ENCODE results near the gene TNN.

The TNN gene

GRCh38 chr1:175024773-175025172 lies 42.9 kb upstream of the TNN start:
- Histone ChIP-seq H2AFZ (ENCODE audit: low read depth, low read length) (no peak overlapping the region), H2BK120ac (ENCODE audit: low read depth, low read length) (no peak overlapping the region), H4K8ac (ENCODE audit: low read length) (no peak overlapping the region), H4K91ac (ENCODE audit: low read length) (no peak overlapping the region), H3K4me2 (ENCODE audit: low read length, poor library complexity, severe bottlenecking) (no peak overlapping the region), H3K18ac (ENCODE audit: low read depth in 1 of 2, low read length in 2 of 2) (no peak overlapping the region), H3K9ac (ENCODE audit: low read length) (no peak overlapping the region), H3K4ac (ENCODE audit: low read depth in 1 of 2, low read length in 2 of 2) (no peak overlapping the region), H3K9me3 (ENCODE audit: control insufficient read depth, low read length) (no peaks in the 10 kb centered on the region), H3K23ac (ENCODE audit: low read length in 2 of 2) (no peak overlapping the region), H3K36me3 (ENCODE audit: control insufficient read depth in 1 of 2, insufficient read depth in 2 of 2, low read depth in 1 of 2, low read length in 2 of 2) (peaks cover 0 to 3% of the 10 kb centered on the region in 2 experiments), H3K79me1 (replicated peaks; ENCODE audit: low read length, poor library complexity, severe bottlenecking) (peaks cover 9% of the 10 kb centered on the region), H3K27me3 (ENCODE audit: control insufficient read depth in 1 of 2, insufficient read depth in 1 of 2, low read length in 2 of 2) (no peaks in the 10 kb centered on the region), H3K4me3 (ENCODE audit: insufficient read depth in 1 of 2, low read depth in 1 of 2, low read length in 2 of 2) (no peak overlapping the region), H3K14ac (ENCODE audit: low read length in 2 of 2) (no peak overlapping the region), H2BK5ac (ENCODE audit: low read depth, low read length, poor library complexity, severe bottlenecking) (no peak overlapping the region), H2AK5ac (ENCODE audit: low read length, severe bottlenecking) (no peak overlapping the region), H2BK15ac (ENCODE audit: low read depth, poor library complexity, severe bottlenecking) (no peak overlapping the region), H3K4me1 (ENCODE audit: control insufficient read depth, insufficient read depth, low read depth, low read length) (peaks cover 3% of the 10 kb centered on the region), H3K27ac (ENCODE audit: low read length, poor library complexity, severe bottlenecking) (no peak overlapping the region), H2BK12ac (ENCODE audit: low read length in 2 of 2) (no peak overlapping the region)
- DNase-seq, result no peak
- 98% methylated on average over 1 of the region's 2 CpGs for WGBS

- 87% methylated on average over 4 of the region's 4 CpGs for WGBS
These were observed 33.7 kb upstream of the TNN start for GRCh38 chr1:175033953-175034352.

GRCh38 chr1:175034775-175035174 lies 32.9 kb upstream of the TNN start:
- Histone ChIP-seq H3K27me3 (ENCODE audit: control insufficient read depth in 1 of 2, insufficient read depth in 1 of 2, low read length in 2 of 2) (peaks cover 5 to 11% of the 10 kb centered on the region in 2 experiments), H3K23ac (ENCODE audit: low read length in 2 of 2) (no peak overlapping the region), H3K4me1 (ENCODE audit: control insufficient read depth, insufficient read depth, low read depth, low read length) (no peaks in the 10 kb centered on the region), H3K27ac (ENCODE audit: low read length, poor library complexity, severe bottlenecking) (no peak overlapping the region), H2BK15ac (ENCODE audit: low read depth, poor library complexity, severe bottlenecking) (no peak overlapping the region), H3K14ac (ENCODE audit: low read length in 2 of 2) (no peak overlapping the region), H3K4me3 (ENCODE audit: insufficient read depth in 1 of 2, low read depth in 1 of 2, low read length in 2 of 2) (no peak overlapping the region), H3K79me1 (replicated peaks; ENCODE audit: low read length, poor library complexity, severe bottlenecking) (no peaks in the 10 kb centered on the region), H4K8ac (ENCODE audit: low read length) (no peak overlapping the region), H2AK5ac (ENCODE audit: low read length, severe bottlenecking) (no peak overlapping the region), H4K91ac (ENCODE audit: low read length) (no peak overlapping the region), H2BK5ac (ENCODE audit: low read depth, low read length, poor library complexity, severe bottlenecking) (no peak overlapping the region), H3K36me3 (ENCODE audit: control insufficient read depth in 1 of 2, insufficient read depth in 2 of 2, low read depth in 1 of 2, low read length in 2 of 2) (no peaks in the 10 kb centered on the region), H3K4me2 (ENCODE audit: low read length, poor library complexity, severe bottlenecking) (no peak overlapping the region), H2BK12ac (ENCODE audit: low read length in 2 of 2) (no peak overlapping the region), H3K9me3 (ENCODE audit: control insufficient read depth, low read length) (no peaks in the 10 kb centered on the region), H3K9ac (ENCODE audit: low read length) (no peak overlapping the region), H2AFZ (ENCODE audit: low read depth, low read length) (no peak overlapping the region), H3K18ac (ENCODE audit: low read depth in 1 of 2, low read length in 2 of 2) (no peak overlapping the region), H2BK120ac (ENCODE audit: low read depth, low read length) (no peak overlapping the region), H3K4ac (ENCODE audit: low read depth in 1 of 2, low read length in 2 of 2) (no peak overlapping the region)
- DNase-seq, result no peak
- WGBS, result 50% methylated on average over 1 of the region's 2 CpGs

More at GRCh38 chr1:175033953-175034352, 33.7 kb upstream of the TNN start:
- Histone ChIP-seq H2BK5ac (ENCODE audit: low read depth, low read length, poor library complexity, severe bottlenecking) (no peak overlapping the region), H3K27me3 (ENCODE audit: control insufficient read depth in 1 of 2, insufficient read depth in 1 of 2, low read length in 2 of 2) (peaks cover 3 to 11% of the 10 kb centered on the region in 2 experiments), H3K79me1 (replicated peaks; ENCODE audit: low read length, poor library complexity, severe bottlenecking) (no peaks in the 10 kb centered on the region), H2BK12ac (ENCODE audit: low read length in 2 of 2) (no peak overlapping the region), H3K4ac (ENCODE audit: low read depth in 1 of 2, low read length in 2 of 2) (no peak overlapping the region), H2BK120ac (ENCODE audit: low read depth, low read length) (no peak overlapping the region), H2AK5ac (ENCODE audit: low read length, severe bottlenecking) (no peak overlapping the region), H3K14ac (ENCODE audit: low read length in 2 of 2) (no peak overlapping the region), H3K4me2 (ENCODE audit: low read length, poor library complexity, severe bottlenecking) (no peak overlapping the region), H3K9ac (ENCODE audit: low read length) (no peak overlapping the region), H2AFZ (ENCODE audit: low read depth, low read length) (no peak overlapping the region), H4K8ac (ENCODE audit: low read length) (no peak overlapping the region), H3K9me3 (ENCODE audit: control insufficient read depth, low read length) (no peaks in the 10 kb centered on the region), H2BK15ac (ENCODE audit: low read depth, poor library complexity, severe bottlenecking) (no peak overlapping the region), H3K4me1 (ENCODE audit: control insufficient read depth, insufficient read depth, low read depth, low read length) (peaks cover 3% of the 10 kb centered on the region), H3K27ac (ENCODE audit: low read length, poor library complexity, severe bottlenecking) (no peak overlapping the region), H3K23ac (ENCODE audit: low read length in 2 of 2) (no peak overlapping the region), H3K4me3 (ENCODE audit: insufficient read depth in 1 of 2, low read depth in 1 of 2, low read length in 2 of 2) (no peak overlapping the region), H4K91ac (ENCODE audit: low read length) (no peak overlapping the region), H3K36me3 (ENCODE audit: control insufficient read depth in 1 of 2, insufficient read depth in 2 of 2, low read depth in 1 of 2, low read length in 2 of 2) (no peaks in the 10 kb centered on the region), H3K18ac (ENCODE audit: low read depth in 1 of 2, low read length in 2 of 2) (no peak overlapping the region)
- no peak for DNase-seq

GRCh38 chr1:175035865-175036264 lies 31.8 kb upstream of the TNN start:
- Histone ChIP-seq H3K27me3 (ENCODE audit: control insufficient read depth in 1 of 2, insufficient read depth in 1 of 2, low read length in 2 of 2) (peaks cover 8 to 11% of the 10 kb centered on the region in 2 experiments), H3K4me3 (ENCODE audit: insufficient read depth in 1 of 2, low read depth in 1 of 2, low read length in 2 of 2) (no peak overlapping the region), H3K23ac (ENCODE audit: low read length in 2 of 2) (no peak overlapping the region), H3K4ac (ENCODE audit: low read depth in 1 of 2, low read length in 2 of 2) (no peak overlapping the region), H3K79me1 (replicated peaks; ENCODE audit: low read length, poor library complexity, severe bottlenecking) (no peaks in the 10 kb centered on the region), H4K8ac (ENCODE audit: low read length) (no peak overlapping the region), H3K4me2 (ENCODE audit: low read length, poor library complexity, severe bottlenecking) (no peak overlapping the region), H2AK5ac (ENCODE audit: low read length, severe bottlenecking) (no peak overlapping the region), H3K14ac (ENCODE audit: low read length in 2 of 2) (no peak overlapping the region), H3K4me1 (ENCODE audit: control insufficient read depth, insufficient read depth, low read depth, low read length) (no peaks in the 10 kb centered on the region), H3K27ac (ENCODE audit: low read length, poor library complexity, severe bottlenecking) (no peak overlapping the region), H3K36me3 (ENCODE audit: control insufficient read depth in 1 of 2, insufficient read depth in 2 of 2, low read depth in 1 of 2, low read length in 2 of 2) (no peaks in the 10 kb centered on the region), H2AFZ (ENCODE audit: low read depth, low read length) (no peak overlapping the region), H2BK12ac (ENCODE audit: low read length in 2 of 2) (no peak overlapping the region), H3K9ac (ENCODE audit: low read length) (no peak overlapping the region), H2BK15ac (ENCODE audit: low read depth, poor library complexity, severe bottlenecking) (no peak overlapping the region), H2BK5ac (ENCODE audit: low read depth, low read length, poor library complexity, severe bottlenecking) (no peak overlapping the region), H4K91ac (ENCODE audit: low read length) (no peak overlapping the region), H3K9me3 (ENCODE audit: control insufficient read depth, low read length) (no peaks in the 10 kb centered on the region), H2BK120ac (ENCODE audit: low read depth, low read length) (no peak overlapping the region), H3K18ac (ENCODE audit: low read depth in 1 of 2, low read length in 2 of 2) (no peak overlapping the region)
- DNase-seq, result no peak
- WGBS, result 94% methylated on average over 3 of the region's 6 CpGs
